Kidney epithelial cell (primary cell): ENCODE data around the gene LTBP1. TPM values are rescaled to one million over a fixed set of nuclear protein-coding genes. Genes with fewer than 3 reads are reported as not detected.

Experiments
- DNase-seq: peaks from one replicate; pipeline ENCODE4 v3.0.0-alpha.2; 2010; ENCODE audit warnings: low read depth
- H3K27me3 ChIP-seq: 2 replicates; pipeline ENCODE4 v1.6.0; 2011; ENCODE audit warnings: low read length; ENCODE audit not compliant: control insufficient read depth, insufficient read depth
- H3K36me3 ChIP-seq: 2 replicates; pipeline ENCODE4 v1.5.1; 2011; ENCODE audit warnings: low read length; ENCODE audit not compliant: control insufficient read depth, insufficient read depth
- H3K4me3 ChIP-seq: 2 replicates; pipeline ENCODE4 v1.5.1; 2011; ENCODE audit warnings: low read depth, mild to moderate bottlenecking, control low read depth, low read length
- total RNA-seq: library from RNA; depleted of rRNA; stranded (reverse); fragments of >200 nt; gene quantifications from 2 replicates; pipeline ENCODE4 v1.2.3, GENCODE V29; 2015
- TF ChIP-seq, protein P1 (sequence below): IDR thresholded peaks from 2 replicates; pipeline ENCODE4 v1.5.1; 2011; ENCODE audit warnings: mild to moderate bottlenecking, moderate library complexity, low read length, control low read depth, inconsistent platforms; ENCODE audit not compliant: insufficient read depth, poor library complexity, severe bottlenecking

The LTBP1 gene
- total RNA-seq, 1 donor from 2014 or later: 39.3 TPM

DNA sequence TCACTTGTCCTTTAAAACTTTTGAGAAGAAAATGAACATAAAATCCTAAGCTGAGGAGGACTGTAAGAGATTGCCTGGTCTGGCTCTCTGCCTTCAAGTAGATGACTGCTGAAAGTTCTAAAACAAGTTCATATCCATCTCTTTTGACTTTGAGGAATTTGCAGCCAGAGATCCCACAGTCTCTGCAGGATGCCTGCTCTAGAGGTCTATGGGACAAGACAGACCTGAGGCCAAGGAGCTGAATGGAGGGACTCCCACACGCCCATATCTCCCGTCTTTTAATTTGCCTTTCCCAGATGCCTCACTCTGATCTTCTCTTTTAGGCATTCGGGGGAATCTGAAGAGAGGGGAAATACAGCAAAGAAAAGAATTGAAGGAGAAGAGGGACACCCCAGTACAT, 273.8 kb downstream of the LTBP1 start:
- DNase-seq: no peak
- Histone ChIP-seq H3K36me3 (no peaks in the 10 kb centered on the region), H3K27me3 (no peaks in the 10 kb centered on the region), H3K4me3 (no peak overlapping the region)
- TF ChIP-seq, protein P1, sequence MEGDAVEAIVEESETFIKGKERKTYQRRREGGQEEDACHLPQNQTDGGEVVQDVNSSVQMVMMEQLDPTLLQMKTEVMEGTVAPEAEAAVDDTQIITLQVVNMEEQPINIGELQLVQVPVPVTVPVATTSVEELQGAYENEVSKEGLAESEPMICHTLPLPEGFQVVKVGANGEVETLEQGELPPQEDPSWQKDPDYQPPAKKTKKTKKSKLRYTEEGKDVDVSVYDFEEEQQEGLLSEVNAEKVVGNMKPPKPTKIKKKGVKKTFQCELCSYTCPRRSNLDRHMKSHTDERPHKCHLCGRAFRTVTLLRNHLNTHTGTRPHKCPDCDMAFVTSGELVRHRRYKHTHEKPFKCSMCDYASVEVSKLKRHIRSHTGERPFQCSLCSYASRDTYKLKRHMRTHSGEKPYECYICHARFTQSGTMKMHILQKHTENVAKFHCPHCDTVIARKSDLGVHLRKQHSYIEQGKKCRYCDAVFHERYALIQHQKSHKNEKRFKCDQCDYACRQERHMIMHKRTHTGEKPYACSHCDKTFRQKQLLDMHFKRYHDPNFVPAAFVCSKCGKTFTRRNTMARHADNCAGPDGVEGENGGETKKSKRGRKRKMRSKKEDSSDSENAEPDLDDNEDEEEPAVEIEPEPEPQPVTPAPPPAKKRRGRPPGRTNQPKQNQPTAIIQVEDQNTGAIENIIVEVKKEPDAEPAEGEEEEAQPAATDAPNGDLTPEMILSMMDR: no peak

GRCh38 chr2:33221046-33221784, 274.5 kb downstream of the LTBP1 start:
- TF ChIP-seq, protein P1: no peak
- Histone ChIP-seq H3K36me3 (no peaks in the 10 kb centered on the region), H3K27me3 (no peaks in the 10 kb centered on the region), H3K4me3 (no peak overlapping the region)
- DNase-seq: no peak

GRCh38 chr2:33222309-33222708, 275.6 kb downstream of the LTBP1 start:
- Histone ChIP-seq H3K27me3 (no peaks in the 10 kb centered on the region), H3K4me3 (no peak overlapping the region), H3K36me3 (no peaks in the 10 kb centered on the region)
- TF ChIP-seq, protein P1: no peak
- no peak for DNase-seq

DNA sequence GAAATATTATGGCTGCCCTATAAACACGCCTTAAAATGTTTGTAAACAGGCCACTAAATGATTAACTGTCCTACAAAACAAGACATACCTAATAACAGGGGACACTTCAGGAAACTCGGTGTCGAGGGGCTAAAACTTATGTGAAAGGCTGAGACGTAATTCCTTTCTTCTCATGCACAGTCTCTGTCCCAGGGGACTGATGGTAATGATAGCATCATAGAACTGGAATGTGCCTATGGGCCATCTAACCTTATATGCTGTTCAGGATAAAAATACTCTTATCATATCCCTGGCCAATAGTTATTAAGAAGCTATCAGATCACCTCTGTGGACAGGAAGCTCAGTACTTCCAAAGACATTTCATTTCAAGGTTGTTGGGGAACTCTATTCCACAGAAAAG, 277.1 kb downstream of the LTBP1 start:
- TF ChIP-seq, protein P1: no peak
- Histone ChIP-seq H3K4me3 (no peak overlapping the region), H3K36me3 (no peaks in the 10 kb centered on the region), H3K27me3 (no peaks in the 10 kb centered on the region)
- DNase-seq: no peak

GRCh38 chr2:33225350-33225749, 278.6 kb downstream of the LTBP1 start:
- TF ChIP-seq, protein P1: no peak
- Histone ChIP-seq H3K36me3 (no peaks in the 10 kb centered on the region), H3K27me3 (no peaks in the 10 kb centered on the region), H3K4me3 (no peak overlapping the region)
- DNase-seq: no peak

GRCh38 chr2:33226546-33226945, 279.8 kb downstream of the LTBP1 start:
- Histone ChIP-seq H3K27me3 (no peaks in the 10 kb centered on the region), H3K4me3 (no peak overlapping the region), H3K36me3 (no peaks in the 10 kb centered on the region)
- TF ChIP-seq, protein P1: no peak
- DNase-seq: no peak
